Activated naive CD8-positive, alpha-beta T cell treated with anti-CD3 and anti-CD28 coated beads, Interleukin-2, amount 50 U/mL, for 16 hours (primary cell): ENCODE data around the gene MPPED2.

Experiments
- DNase-seq: peaks from one replicate; pipeline ENCODE4 v3.0.0-alpha.2; 2020; ENCODE audit warnings: low read depth, low spot score

Gene MPPED2

GRCh38 chr11:30487200-30487898, 98.8 kb downstream of the MPPED2 start:
- DNase-seq: no peak

- DNase-seq: no peak
Observed at GRCh38 chr11:30485756-30486155, 100.4 kb downstream of the MPPED2 start.

DNA sequence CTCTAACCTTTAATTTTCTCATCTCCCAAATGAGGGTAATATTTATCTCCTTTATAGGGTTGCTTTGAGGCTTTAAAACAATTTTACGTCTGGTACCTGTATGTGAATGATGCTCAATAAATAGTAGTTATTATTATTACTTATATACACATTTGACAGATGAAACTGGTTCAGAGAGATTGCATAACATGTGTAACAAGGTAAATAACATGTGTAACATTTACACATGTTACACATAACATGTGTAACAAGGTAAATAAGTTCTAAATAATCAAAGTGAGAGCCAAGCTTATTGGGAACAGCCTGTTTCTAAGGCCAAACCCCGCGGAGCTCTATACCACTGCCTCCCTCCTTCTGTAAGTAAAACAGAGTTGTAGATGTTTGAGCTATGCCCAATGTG, 100.9 kb downstream of the MPPED2 start:
- DNase-seq: no peak

GRCh38 chr11:30483056-30483455, 103.1 kb downstream of the MPPED2 start:
- no peak for DNase-seq

DNA sequence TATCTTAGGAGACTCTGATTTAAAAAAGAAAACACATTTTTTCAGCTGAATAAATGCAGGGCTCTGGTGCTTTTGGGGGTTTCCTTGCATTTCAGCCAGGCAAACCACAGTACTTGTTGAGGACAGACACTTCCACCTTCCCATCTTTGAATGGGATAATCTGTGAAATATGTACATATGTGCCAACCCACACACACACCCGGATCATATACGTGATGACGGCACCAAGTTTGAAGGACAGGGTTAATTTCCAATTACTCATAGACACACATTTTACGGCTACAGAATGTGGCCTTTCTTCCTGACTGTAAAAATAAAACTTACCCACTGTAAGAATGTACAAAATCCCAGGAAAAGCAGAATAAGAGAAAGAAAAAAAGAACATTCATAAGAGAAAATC, 104.4 kb downstream of the MPPED2 start:
- no peak for DNase-seq

DNA sequence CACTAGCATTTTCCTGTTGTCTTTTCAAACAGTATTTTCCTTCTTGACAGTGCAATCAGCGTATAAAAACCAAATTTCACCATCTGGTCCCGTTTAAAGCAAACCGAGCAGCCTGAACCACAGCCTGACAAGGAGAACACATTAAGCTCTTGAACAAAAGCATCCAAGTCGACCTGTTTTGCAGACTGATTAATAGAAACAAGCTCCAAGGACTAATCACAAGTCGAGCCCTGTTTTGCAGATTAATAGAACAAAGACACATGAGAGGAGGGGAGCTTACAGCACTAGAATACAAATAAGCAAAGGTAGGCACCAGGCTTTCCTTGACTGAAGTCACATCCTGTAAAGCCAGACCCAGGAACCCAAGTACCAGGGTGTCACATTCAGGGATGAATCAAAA, 104.8 kb downstream of the MPPED2 start:
- DNase-seq: no peak

DNA sequence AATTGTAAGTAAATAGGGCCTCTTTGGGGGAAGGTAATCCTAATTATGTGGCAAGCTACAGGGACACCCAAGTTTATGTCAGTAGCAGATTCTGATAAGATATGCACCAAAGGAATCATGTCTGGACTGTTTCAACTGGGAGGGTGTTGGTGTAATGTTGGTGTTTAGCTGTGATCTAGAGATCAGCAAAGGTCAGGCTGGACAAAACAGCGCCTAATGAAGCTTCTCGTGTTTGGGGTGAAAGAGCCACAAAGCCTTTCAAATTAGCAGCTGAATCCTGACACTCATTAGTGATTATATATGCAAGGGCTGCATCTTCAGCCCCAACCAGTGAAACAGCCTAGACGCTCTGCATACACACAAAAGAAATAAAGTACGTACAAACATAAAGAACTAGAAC, 106.3 kb downstream of the MPPED2 start:
- no peak for DNase-seq

DNA sequence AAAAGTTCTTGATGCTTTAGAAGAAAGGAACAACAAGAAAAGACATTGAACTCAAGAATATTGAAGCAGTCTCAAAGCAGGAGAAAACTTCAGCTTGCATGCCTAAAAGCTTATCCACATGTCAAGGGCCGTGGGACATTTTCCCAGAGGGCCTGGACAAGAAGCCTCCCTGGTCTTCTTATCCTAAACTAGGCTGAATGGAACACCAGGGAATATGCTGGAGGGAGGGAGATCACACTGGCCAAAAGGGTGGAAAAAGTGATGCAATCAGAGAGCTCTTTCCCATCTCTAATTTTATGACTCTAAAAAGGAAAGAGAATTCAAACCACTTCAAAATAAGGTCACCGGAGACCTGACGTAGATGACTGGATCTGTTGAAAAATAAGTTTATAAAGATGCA, 107.2 kb downstream of the MPPED2 start:
- no peak for DNase-seq

GRCh38 chr11:30477061-30477460, 109.1 kb downstream of the MPPED2 start:
- DNase-seq: no peak

GRCh38 chr11:30474151-30474954, 111.8 kb downstream of the MPPED2 start:
- DNase-seq: no peak

GRCh38 chr11:30471244-30471643, 114.9 kb downstream of the MPPED2 start:
- DNase-seq: no peak

GRCh38 chr11:30468881-30469280, 117.3 kb downstream of the MPPED2 start:
- no peak for DNase-seq

DNA sequence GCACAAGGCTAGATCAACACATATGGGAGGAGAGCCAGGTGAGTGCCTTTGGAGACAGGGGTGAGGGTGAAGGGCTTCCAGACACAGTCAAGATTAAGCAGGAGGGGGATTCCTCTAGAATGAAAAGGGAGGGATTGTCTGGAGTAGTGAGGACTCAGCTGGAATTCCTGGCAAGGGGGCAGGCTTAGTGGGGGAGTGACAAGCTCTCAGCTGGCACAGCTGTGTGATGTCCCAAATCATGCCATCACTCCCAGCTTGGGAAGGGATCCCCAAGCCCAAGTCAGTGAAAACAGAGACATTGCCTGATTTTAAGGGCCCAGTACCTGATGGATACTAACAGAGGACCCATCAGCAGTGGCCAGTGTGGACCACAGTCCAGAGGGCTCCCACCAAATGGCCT, 119.0 kb downstream of the MPPED2 start:
- no peak for DNase-seq

DNA sequence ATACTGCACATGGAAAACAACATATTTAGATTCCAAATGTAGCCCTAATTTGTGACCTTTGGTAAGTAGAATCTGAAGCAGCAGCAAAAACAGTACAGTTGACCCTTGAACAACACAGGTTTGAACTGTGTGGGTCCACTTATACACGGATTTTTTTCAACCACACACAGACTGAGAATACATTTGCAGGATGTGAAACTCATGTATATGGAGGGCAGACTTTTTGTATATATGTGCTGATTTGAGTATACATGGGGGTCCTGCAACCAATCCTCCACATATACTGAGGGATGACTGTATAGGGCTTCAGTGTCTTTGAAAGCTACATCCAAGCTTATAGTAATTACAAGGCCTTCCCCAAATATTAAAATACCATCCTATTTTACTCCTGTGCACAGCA, 120.5 kb downstream of the MPPED2 start:
- no peak for DNase-seq

DNA sequence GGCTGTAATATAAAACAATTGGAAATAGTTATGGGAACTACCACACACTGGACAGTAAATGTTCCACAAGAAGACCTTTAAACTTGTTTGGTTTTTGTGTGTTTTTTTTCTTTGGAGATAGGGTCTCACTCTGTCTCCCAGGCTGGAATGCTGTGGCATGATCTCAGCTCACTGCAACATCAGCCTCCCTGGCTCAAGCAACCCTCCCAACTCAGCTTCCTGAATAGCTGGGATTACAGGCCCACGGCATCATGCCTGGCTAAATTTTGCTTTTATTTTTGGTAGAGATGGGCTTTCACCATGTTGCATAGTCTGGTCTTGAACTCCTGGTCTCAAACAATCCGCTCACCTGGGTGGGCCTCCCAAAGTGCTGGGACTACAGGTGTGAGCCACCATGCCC, 121.0 kb downstream of the MPPED2 start:
- no peak for DNase-seq

DNA sequence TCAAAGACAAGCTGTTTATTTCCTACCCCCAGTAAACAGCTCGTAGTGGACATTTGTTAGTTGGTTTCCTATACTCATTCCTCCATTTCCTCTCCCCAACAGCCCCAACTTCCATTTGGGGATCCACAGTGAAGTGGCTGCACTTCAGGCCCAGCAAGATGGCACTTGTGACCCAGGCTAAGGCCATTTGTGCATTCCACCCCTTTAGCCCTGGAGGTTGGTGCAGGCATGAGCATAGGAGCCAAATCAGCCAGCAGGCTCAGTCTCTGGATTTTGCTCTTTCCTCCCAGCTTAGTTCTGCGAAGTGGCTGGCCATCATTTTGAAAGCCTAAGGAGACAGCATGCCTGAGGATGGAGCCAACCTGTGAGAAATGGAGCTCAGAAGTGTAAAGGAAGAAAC, 122.9 kb downstream of the MPPED2 start:
- DNase-seq: no peak

DNA sequence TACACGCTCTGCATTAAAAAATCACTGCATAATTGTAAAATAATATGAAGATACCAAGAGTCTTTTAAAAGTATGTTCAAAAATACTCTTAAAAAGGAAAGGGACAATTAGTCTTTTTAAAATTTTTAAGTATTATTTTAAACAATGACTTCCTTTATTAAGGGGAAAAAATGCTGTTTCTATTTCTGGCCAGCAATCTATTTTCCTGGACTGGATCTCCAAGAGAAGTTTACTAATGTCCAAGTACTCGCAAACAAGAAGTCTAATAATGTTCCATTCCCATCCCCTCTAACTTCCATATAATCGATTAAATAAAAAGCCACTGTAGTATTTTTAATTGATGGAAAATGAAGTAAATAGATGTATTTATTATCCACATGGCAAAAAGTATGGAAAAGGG, 123.7 kb downstream of the MPPED2 start:
- DNase-seq: no peak

- DNase-seq: no peak
Observed at GRCh38 chr11:30459821-30460220, 126.3 kb downstream of the MPPED2 start.

DNA sequence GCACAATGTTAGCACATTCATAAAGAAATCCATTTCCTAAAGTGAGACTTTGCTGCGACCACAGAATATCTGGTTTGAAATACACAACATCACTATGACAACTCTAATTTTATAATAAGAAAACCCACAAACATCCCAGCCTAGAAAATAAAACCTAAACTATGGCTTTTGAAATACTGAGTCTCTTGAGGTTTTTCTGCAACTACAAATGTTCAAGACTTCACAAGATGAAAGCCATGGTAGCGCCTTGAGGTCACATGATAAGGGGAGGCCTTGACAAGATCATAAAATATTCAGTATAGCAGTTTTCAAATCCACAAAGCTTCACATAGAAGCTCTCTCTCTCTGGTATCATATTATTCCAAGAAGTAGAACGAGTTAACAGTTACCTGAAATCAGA, 126.8 kb downstream of the MPPED2 start:
- no peak for DNase-seq

- DNase-seq: no peak
Observed at GRCh38 chr11:30458541-30458940, 127.6 kb downstream of the MPPED2 start.

- DNase-seq: no peak
Observed at GRCh38 chr11:30457087-30457486, 129.1 kb downstream of the MPPED2 start.

GRCh38 chr11:30455025-30455424, 131.1 kb downstream of the MPPED2 start:
- no peak for DNase-seq

- no peak for DNase-seq
Observed at GRCh38 chr11:30454541-30454940, 131.6 kb downstream of the MPPED2 start.
